Fibroblast of lung (primary cell): ENCODE results near the gene SLC25A43. TPM values are rescaled to one million over a fixed set of nuclear protein-coding genes. Genes with fewer than 3 reads are reported as not detected.

Experiments used
- DNase-seq, 2 donors: peaks; one replicate each; pipeline versions ENCODE4 v3.0.0 to v3.0.0-alpha.2; 2010; ENCODE audit warnings: low read depth in 2 of 2
- H2AFZ ChIP-seq: 2 replicates; pipeline ENCODE4 v1.5.1; 2012; ENCODE audit warnings: low read length, control low read depth, inconsistent platforms
- H3K27ac ChIP-seq: 2 replicates; pipeline ENCODE4 v1.5.1; 2011; ENCODE audit warnings: low read length, control low read depth; ENCODE audit not compliant: insufficient read depth
- H3K27me3 ChIP-seq: 2 replicates; pipeline ENCODE4 v1.5.1; 2011; ENCODE audit warnings: mild to moderate bottlenecking, low read length; ENCODE audit not compliant: control insufficient read depth, insufficient read depth
- H3K36me3 ChIP-seq: 2 replicates; pipeline ENCODE4 v1.5.1; 2011; ENCODE audit warnings: low read length; ENCODE audit not compliant: control insufficient read depth, insufficient read depth
- H3K4me1 ChIP-seq: 2 replicates; pipeline ENCODE4 v1.5.1; 2011; ENCODE audit warnings: low read length; ENCODE audit not compliant: control insufficient read depth, insufficient read depth; ENCODE audit errors: extremely low read depth
- H3K4me2 ChIP-seq: 2 replicates; pipeline ENCODE4 v1.5.1; 2011; ENCODE audit warnings: low read length, control low read depth; ENCODE audit not compliant: insufficient read depth; ENCODE audit errors: extremely low read depth
- H3K4me3 ChIP-seq, 4 experiments: fragments of 200-600 bp in 1 of 4; sonication (generic) in 1 of 4; replicated peaks in 1 of 4; 2 replicates each; pipeline ENCODE4 v1.5.1; 2011 to 2016; ENCODE audit warnings: low read length in 4 of 4, low read depth in 3 of 4, mild to moderate bottlenecking in 3 of 4, control low read depth in 2 of 4, inconsistent platforms in 1 of 4, mixed read lengths in 1 of 4; ENCODE audit not compliant: insufficient read depth in 1 of 4; ENCODE audit errors: control extremely low read depth in 1 of 4
- H3K79me2 ChIP-seq: 2 replicates; pipeline ENCODE4 v1.5.1; 2012; ENCODE audit warnings: mild to moderate bottlenecking, low read length, inconsistent platforms; ENCODE audit not compliant: control insufficient read depth, insufficient read depth
- H3K9ac ChIP-seq: 2 replicates; pipeline ENCODE4 v1.5.1; 2011; ENCODE audit warnings: mild to moderate bottlenecking, low read length, control low read depth; ENCODE audit not compliant: insufficient read depth
- H3K9me3 ChIP-seq: 2 replicates; pipeline ENCODE4 v1.5.1; 2012; ENCODE audit warnings: low read depth, low read length; ENCODE audit not compliant: control insufficient read depth, insufficient read depth
- H4K20me1 ChIP-seq: 2 replicates; pipeline ENCODE4 v1.5.1; 2011; ENCODE audit warnings: low read length; ENCODE audit not compliant: control insufficient read depth, insufficient read depth; ENCODE audit errors: extremely low read depth
- EZH2 ChIP-seq: IDR thresholded peaks from 2 replicates; pipeline ENCODE4 v1.5.1; 2012; ENCODE audit warnings: low read length, control low read depth, mild to moderate bottlenecking; ENCODE audit errors: missing control alignments
- polyA plus RNA-seq, 2 donors: library from polyadenylated mRNA; depleted of rRNA in 1 of 2; stranded (reverse) in 1 of 2; unstranded in 1 of 2; fragments of >200 nt; gene quantifications; 2 replicates each; pipeline ENCODE4 v1.2.1, GENCODE V29; 2011 to 2012; ENCODE audit warnings: missing spikeins in 1 of 2
- total RNA-seq: library from RNA; depleted of rRNA; stranded (reverse); fragments of >200 nt; gene quantifications from 2 replicates; pipeline ENCODE4 v1.2.1, GENCODE V29; 2014
- TF ChIP-seq, protein P1 (sequence below), 2 donors: IDR thresholded peaks in 1 of 2; conservative IDR thresholded peaks in 1 of 2; 1 replicate in 1 of 2; 2 replicates in 1 of 2; pipeline ENCODE4 v1.5.1; 2011 to 2012; ENCODE audit warnings: low read length in 2 of 2, control low read depth in 1 of 2, inconsistent platforms in 1 of 2, low read depth in 1 of 2, mild to moderate bottlenecking in 1 of 2

The SLC25A43 gene
- total and polyA plus RNA-seq, 2 donors (not counting 1 experiment from before 2014, with no cell fraction given): 31.0 to 31.6 TPM

DNA sequence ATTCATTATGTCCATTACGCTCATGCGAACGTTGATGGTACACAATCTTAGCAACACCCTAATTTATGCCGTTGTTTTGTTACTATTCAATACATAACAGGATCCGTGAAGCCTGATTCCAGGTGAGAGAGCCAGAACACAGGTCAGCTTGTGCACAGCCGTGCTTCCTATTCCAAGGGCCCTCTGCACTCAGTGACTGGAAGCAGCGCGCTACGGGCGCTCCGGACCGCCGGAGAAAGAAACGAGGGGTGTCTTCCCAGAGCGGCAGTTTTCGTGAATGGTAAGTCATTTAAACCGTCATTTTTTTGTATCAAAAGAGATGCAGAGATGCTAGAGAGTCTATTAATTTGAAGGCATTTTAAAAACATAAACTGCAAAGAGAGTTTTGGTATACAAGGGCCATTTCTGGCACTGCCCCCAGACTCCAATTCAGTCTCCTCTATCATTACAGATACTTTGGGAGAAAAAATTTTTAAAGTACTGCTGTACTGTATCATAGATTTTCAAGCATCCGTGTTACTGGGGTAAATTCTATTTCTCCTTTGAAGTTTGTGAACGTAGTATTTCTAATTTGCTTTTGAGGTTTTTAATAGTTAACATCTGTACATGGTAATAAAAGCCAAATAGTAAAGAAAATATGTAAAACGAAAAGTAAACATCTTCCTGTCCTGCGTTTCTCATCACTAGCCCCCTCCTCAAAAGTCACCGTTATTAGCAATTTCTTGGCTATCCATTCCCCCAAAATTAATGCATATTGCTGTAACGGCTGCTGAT, 75.7 kb downstream of the SLC25A43 start:
- no peaks in the 10 kb centered on the region for H3K9me3 ChIP-seq
- no peaks in the 10 kb centered on the region for H3K79me2 ChIP-seq
- DNase-seq: no peak
- no peak overlapping the region for H3K4me2 ChIP-seq
- H4K20me1 ChIP-seq: no peaks in the 10 kb centered on the region
- no peak overlapping the region for H3K4me3 ChIP-seq
- no peaks in the 10 kb centered on the region for H3K4me1 ChIP-seq
- TF ChIP-seq EZH2: no peak
- TF ChIP-seq, protein P1, sequence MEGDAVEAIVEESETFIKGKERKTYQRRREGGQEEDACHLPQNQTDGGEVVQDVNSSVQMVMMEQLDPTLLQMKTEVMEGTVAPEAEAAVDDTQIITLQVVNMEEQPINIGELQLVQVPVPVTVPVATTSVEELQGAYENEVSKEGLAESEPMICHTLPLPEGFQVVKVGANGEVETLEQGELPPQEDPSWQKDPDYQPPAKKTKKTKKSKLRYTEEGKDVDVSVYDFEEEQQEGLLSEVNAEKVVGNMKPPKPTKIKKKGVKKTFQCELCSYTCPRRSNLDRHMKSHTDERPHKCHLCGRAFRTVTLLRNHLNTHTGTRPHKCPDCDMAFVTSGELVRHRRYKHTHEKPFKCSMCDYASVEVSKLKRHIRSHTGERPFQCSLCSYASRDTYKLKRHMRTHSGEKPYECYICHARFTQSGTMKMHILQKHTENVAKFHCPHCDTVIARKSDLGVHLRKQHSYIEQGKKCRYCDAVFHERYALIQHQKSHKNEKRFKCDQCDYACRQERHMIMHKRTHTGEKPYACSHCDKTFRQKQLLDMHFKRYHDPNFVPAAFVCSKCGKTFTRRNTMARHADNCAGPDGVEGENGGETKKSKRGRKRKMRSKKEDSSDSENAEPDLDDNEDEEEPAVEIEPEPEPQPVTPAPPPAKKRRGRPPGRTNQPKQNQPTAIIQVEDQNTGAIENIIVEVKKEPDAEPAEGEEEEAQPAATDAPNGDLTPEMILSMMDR (conservative IDR thresholded peaks at IDR 0.05 in 1 of 2, IDR thresholded peaks at IDR 0.05 in 1 of 2; ENCODE audit: low read depth in 1 of 2, low read length in 2 of 2): no peak
- H3K9ac ChIP-seq: no peak overlapping the region
- H3K27me3 ChIP-seq: no peaks in the 10 kb centered on the region
- no peak overlapping the region for H2AFZ ChIP-seq
- no peaks in the 10 kb centered on the region for H3K36me3 ChIP-seq
- H3K27ac ChIP-seq: no peak overlapping the region

DNA sequence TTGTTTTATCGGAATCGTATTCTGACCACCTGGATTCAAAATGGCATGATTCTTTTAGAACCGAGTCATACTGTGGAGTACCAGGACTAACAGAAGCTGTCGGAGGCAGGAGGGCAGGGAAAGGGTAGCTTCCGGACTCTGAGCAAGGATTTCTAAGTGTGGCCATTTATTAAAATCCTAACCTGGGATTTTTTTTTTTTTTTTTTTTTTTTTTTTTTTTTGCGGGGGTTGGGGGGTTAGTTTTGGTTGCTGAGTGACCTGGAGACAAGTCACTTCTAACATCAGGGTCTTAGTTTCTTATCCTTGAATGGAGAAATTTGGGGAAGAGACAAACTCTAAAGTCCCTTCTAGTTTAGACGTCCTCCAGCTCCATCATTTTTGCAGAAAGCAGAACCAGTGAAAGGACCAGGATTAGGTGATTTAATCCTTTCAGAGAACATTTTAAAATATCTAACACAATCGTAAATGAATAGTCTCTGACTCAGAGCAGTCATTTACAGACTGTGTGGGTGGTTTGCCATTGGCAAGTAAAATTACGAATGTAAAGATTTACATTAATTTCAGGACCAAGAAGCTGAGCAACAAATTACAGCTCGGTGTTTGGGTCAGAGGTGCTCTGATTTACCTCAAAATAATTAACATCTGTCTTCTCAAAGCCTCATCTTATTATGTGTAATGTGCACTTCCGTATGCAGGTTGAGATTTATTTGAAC, 76.4 kb downstream of the SLC25A43 start:
- DNase-seq: peak in 1 of 2 donors; percentile 36
- no peaks in the 10 kb centered on the region for H3K36me3 ChIP-seq
- H2AFZ ChIP-seq: no peak overlapping the region
- H3K4me2 ChIP-seq: no peak overlapping the region
- H3K27ac ChIP-seq: no peak overlapping the region
- H3K79me2 ChIP-seq: no peaks in the 10 kb centered on the region
- H3K27me3 ChIP-seq: no peaks in the 10 kb centered on the region
- no peaks in the 10 kb centered on the region for H3K9me3 ChIP-seq
- TF ChIP-seq EZH2: no peak
- TF ChIP-seq, protein P1 (conservative IDR thresholded peaks at IDR 0.05 in 1 of 2, IDR thresholded peaks at IDR 0.05 in 1 of 2; ENCODE audit: low read depth in 1 of 2, low read length in 2 of 2): no peak
- H3K4me3 ChIP-seq: no peak overlapping the region
- H3K9ac ChIP-seq: no peak overlapping the region
- no peaks in the 10 kb centered on the region for H3K4me1 ChIP-seq
- no peaks in the 10 kb centered on the region for H4K20me1 ChIP-seq

DNA sequence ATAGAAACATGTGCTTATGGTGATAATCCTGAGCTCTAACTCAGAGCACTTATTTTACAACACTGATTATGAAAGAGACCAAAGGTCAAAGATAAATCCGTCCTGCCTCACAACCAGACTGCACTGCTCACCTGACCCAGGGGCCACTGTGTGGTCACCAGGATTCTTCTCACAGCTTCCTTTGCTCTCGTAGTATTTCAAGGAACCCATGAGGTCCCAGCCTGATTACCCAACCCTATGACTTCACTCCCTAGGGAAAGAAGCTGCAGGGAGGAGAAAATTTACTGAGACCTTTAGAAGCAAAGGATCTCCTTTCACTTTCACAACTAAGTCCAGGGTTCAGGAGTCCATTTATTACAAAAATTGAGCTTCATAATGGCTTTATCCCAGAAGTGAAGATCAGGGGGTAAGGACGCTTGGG, 78.7 kb downstream of the SLC25A43 start:
- no peaks in the 10 kb centered on the region for H3K9me3 ChIP-seq
- no peak overlapping the region for H3K27ac ChIP-seq
- H3K4me3 ChIP-seq: no peak overlapping the region
- DNase-seq: peak; percentile 64 to 90
- H2AFZ ChIP-seq: no peak overlapping the region
- H3K27me3 ChIP-seq: no peaks in the 10 kb centered on the region
- H3K79me2 ChIP-seq: no peaks in the 10 kb centered on the region
- no peak for TF ChIP-seq EZH2
- TF ChIP-seq, protein P1 (conservative IDR thresholded peaks at IDR 0.05 in 1 of 2, IDR thresholded peaks at IDR 0.05 in 1 of 2; ENCODE audit: low read depth in 1 of 2, low read length in 2 of 2): no peak
- no peak overlapping the region for H3K4me2 ChIP-seq
- no peaks in the 10 kb centered on the region for H4K20me1 ChIP-seq
- H3K4me1 ChIP-seq: no peaks in the 10 kb centered on the region
- H3K9ac ChIP-seq: no peak overlapping the region
- no peaks in the 10 kb centered on the region for H3K36me3 ChIP-seq
